UCSD-AML1 (cell line): ENCODE data around the gene PDK4.
"Not testable (repeated sequence)": the region's sequence is repeated elsewhere in the genome, so short reads cannot be mapped to it uniquely, and the experiment has no call there.

Experiments used
- DNase-seq: peaks from one replicate; lab custom pipeline; 2025; ENCODE audit not compliant: unreplicated experiment; lab: John Stamatoyannopoulos, UW

PDK4 gene

GRCh38 chr7:95578299-95578855 lies 17.9 kb downstream of the PDK4 start:
- DNase-seq: no peak

- no peak for DNase-seq
These were observed 19.2 kb downstream of the PDK4 start for GRCh38 chr7:95577137-95577536.

GRCh38 chr7:95569720-95570119 lies 26.6 kb downstream of the PDK4 start:
- no peak for DNase-seq

- no peak for DNase-seq
These were observed 35.6 kb downstream of the PDK4 start for GRCh38 chr7:95560674-95561073.

GRCh38 chr7:95558864-95559263 lies 37.5 kb downstream of the PDK4 start:
- no peak for DNase-seq

- DNase-seq: no peak
These were observed 39.5 kb downstream of the PDK4 start for GRCh38 chr7:95556777-95557176.

- DNase-seq: no peak
These were observed 42.4 kb downstream of the PDK4 start for GRCh38 chr7:95553939-95554338.

GRCh38 chr7:95552010-95552926 lies 44.0 kb downstream of the PDK4 start:
- not testable (repeated sequence) for DNase-seq

- DNase-seq: no peak
These were observed 45.8 kb downstream of the PDK4 start for GRCh38 chr7:95550546-95550945.

GRCh38 chr7:95549818-95550529 lies 46.3 kb downstream of the PDK4 start:
- no peak for DNase-seq

GRCh38 chr7:95547361-95548348 lies 48.7 kb downstream of the PDK4 start:
- DNase-seq: no peak

- no peak for DNase-seq
These were observed 49.7 kb downstream of the PDK4 start for GRCh38 chr7:95546647-95547046.

GRCh38 chr7:95545673-95546072 lies 50.6 kb downstream of the PDK4 start:
- no peak for DNase-seq

GRCh38 chr7:95545007-95545615 lies 51.2 kb downstream of the PDK4 start:
- DNase-seq: no peak

- no peak for DNase-seq
These were observed 52.1 kb downstream of the PDK4 start for GRCh38 chr7:95544171-95544570.

GRCh38 chr7:95543312-95543711 lies 53.0 kb downstream of the PDK4 start:
- DNase-seq: no peak

GRCh38 chr7:95540366-95540765 lies 56.0 kb downstream of the PDK4 start:
- no peak for DNase-seq

GRCh38 chr7:95539426-95539825 lies 56.9 kb downstream of the PDK4 start:
- DNase-seq: no peak

- DNase-seq: no peak
These were observed 58.8 kb downstream of the PDK4 start for GRCh38 chr7:95537468-95537867.

GRCh38 chr7:95536656-95537311 lies 59.5 kb downstream of the PDK4 start:
- DNase-seq: no peak
